Measurements from ENCODE around the gene MPND. TPM values are rescaled to one million over a fixed set of nuclear protein-coding genes. Genes with fewer than 3 reads are reported as not detected.

MPND gene
- total RNA-seq, 1 donor from 2014 or later = 21.9 TPM

DNA sequence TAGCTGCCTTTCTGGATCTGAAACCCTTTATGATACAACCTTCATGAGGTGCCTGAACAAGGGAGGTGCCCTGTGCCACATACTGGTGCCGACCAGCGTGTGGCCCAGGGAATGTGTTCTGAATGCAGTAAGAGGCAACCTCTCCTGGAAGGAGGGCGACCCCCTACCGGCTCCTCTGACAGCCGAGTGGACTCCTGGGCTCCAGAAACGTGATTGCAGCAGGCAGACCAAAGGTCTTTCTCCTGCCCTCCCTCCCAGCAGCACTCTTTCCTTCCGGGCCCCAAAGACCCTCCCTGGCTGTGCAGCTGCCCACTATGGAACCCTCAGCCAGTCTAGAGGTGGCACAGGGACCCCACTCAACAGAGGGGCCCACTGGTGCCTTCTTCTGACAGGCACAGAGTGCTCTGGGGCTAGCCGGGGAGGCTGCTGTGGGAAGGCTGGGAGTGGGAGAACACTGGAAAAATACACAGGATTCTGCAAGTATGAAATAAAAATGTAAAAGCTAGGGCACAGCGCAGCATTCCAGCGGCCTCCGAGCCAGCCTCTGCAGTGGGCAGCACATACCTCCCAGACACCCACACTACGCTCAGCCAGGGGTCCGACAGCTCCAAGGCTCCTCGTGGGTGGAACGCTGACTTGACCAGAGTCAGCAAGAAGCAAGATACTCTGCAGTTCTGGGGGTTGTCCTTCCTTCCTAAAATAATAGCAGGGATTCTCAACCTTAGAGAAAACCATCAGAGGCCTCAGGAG lies 42.1 kb downstream of the MPND start:
- TF ChIP-seq, protein P1, sequence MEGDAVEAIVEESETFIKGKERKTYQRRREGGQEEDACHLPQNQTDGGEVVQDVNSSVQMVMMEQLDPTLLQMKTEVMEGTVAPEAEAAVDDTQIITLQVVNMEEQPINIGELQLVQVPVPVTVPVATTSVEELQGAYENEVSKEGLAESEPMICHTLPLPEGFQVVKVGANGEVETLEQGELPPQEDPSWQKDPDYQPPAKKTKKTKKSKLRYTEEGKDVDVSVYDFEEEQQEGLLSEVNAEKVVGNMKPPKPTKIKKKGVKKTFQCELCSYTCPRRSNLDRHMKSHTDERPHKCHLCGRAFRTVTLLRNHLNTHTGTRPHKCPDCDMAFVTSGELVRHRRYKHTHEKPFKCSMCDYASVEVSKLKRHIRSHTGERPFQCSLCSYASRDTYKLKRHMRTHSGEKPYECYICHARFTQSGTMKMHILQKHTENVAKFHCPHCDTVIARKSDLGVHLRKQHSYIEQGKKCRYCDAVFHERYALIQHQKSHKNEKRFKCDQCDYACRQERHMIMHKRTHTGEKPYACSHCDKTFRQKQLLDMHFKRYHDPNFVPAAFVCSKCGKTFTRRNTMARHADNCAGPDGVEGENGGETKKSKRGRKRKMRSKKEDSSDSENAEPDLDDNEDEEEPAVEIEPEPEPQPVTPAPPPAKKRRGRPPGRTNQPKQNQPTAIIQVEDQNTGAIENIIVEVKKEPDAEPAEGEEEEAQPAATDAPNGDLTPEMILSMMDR (IDR thresholded peaks at IDR 0.05) = no peak
- Histone ChIP-seq H3K9me3 (no peaks in the 10 kb centered on the region), H3K4me3 (no peak overlapping the region), H3K27me3 (no peaks in the 10 kb centered on the region), H3K36me3 (peaks cover 0 to 5% of the 10 kb centered on the region in 2 donors), H3K27ac (no peak overlapping the region), H3K4me1 (peaks cover 20 to 24% of the 10 kb centered on the region in 2 donors)
- intact Hi-C loops (cut with DNase I) = no loop called here
- DNase-seq (ENCODE audit: low spot score in 2 of 2) = no peak

- TF ChIP-seq, protein P1 (IDR thresholded peaks at IDR 0.05) = no peak
- Histone ChIP-seq H3K27me3 (no peaks in the 10 kb centered on the region), H3K9me3 (no peaks in the 10 kb centered on the region), H3K27ac (no peak overlapping the region), H3K4me1 (peaks cover 26 to 32% of the 10 kb centered on the region in 2 donors), H3K36me3 (peaks cover 0 to 5% of the 10 kb centered on the region in 2 donors), H3K4me3 (no peak overlapping the region)
- intact Hi-C loops (cut with DNase I) = no loop called here
- DNase-seq (ENCODE audit: low spot score in 2 of 2) = no peak
Measured at GRCh38 chr19:4386041-4386782, 42.9 kb downstream of the MPND start.

DNA sequence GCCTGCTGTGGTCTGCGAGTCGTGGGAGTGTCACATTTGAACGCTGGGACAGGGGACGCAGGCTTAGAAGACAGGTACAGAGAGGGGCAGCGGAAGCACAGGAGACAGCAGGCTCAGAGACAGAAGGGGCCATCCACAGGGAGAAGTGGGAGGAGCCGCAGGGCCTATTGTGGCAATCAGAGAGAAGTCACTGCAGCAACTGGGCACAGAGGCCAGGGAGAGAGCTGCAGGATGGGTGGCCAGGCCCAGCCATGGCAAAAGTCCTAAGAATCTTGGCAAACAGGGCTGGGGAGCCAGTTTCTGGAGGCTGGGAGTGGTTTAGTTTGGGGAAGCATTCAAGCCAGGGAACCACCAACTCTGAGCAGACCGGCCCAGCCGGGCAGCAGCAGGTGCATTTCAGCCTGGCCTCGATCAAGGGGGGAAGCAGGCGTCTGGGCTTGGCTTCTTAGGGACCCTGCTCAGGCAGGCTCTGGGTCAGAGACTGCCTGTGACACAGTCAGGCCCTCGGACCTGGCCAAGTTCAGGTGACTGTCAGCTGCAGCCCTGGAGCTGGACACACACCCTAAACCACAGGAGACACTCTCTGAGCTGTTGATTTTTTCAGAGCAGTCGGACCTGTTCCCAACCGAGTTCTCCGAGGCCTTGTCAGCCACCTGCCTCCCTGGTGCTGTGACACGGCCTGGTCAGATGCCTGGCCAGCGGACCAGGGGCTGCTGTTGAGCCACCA lies 45.1 kb downstream of the MPND start:
- Histone ChIP-seq H3K4me3 (no peak overlapping the region), H3K27ac (peak overlapping the region; percentile 58 to 75), H3K36me3 (peaks cover 0 to 5% of the 10 kb centered on the region in 2 donors), H3K4me1 (peaks cover 35 to 44% of the 10 kb centered on the region in 2 donors), H3K27me3 (no peaks in the 10 kb centered on the region), H3K9me3 (no peaks in the 10 kb centered on the region)
- intact Hi-C loops (cut with DNase I) = no loop called here
- TF ChIP-seq, protein P1 (IDR thresholded peaks at IDR 0.05) = no peak
- DNase-seq (ENCODE audit: low spot score in 2 of 2) = no peak

GRCh38 chr19:4389064-4389375 lies 45.7 kb downstream of the MPND start:
- H3K9me3 ChIP-seq = no peaks in the 10 kb centered on the region
- peaks cover 35 to 46% of the 10 kb centered on the region in 2 donors for H3K4me1 ChIP-seq
- DNase-seq (ENCODE audit: low spot score in 2 of 2) = no peak
- TF ChIP-seq, protein P1 (IDR thresholded peaks at IDR 0.05) = no peak
- no peak overlapping the region for H3K4me3 ChIP-seq
- H3K27me3 ChIP-seq = no peaks in the 10 kb centered on the region
- intact Hi-C loops (cut with DNase I) = no loop called here
- H3K27ac ChIP-seq = peak overlapping the region; percentile 58 to 75
- H3K36me3 ChIP-seq = peaks cover 0 to 5% of the 10 kb centered on the region in 2 donors

DNA sequence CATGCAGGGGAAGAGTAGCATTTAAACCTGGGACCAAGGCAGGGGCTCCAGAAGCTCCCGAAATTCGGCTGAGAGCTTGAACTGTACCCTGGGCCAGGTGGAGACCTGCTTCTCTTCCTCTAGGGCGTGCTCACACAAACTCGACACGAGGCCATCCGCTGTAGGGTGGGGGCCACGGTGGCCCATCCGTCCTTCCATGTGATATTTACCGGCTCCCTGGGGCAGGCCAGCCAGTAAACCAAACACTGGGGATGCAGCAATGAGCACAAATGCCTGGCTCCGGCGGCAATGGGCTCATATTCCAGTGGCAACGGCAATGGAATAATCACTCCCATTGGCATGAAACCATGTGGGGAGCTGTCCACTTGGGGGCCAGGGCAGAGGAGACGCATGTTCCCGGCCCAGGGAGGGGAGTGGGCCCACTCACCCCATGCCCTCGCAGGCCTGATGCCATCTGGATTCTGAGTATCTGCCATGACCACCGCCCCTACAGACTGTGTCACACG lies 46.2 kb downstream of the MPND start:
- Histone ChIP-seq H3K9me3 (no peaks in the 10 kb centered on the region), H3K27me3 (no peaks in the 10 kb centered on the region), H3K4me1 (peaks cover 35 to 51% of the 10 kb centered on the region in 2 donors), H3K4me3 (peak overlapping the region in 1 of 2 donors; percentile 30), H3K36me3 (peaks cover 0 to 5% of the 10 kb centered on the region in 2 donors), H3K27ac (peak overlapping the region; percentile 63 to 75)
- intact Hi-C loops (cut with DNase I) = loop anchor here (2.0 kb wide), 1 partner anchor 13 kb away; no protein-coding TSS in a partner anchor
- no peak for DNase-seq (ENCODE audit: low spot score in 2 of 2)
- TF ChIP-seq, protein P1 (IDR thresholded peaks at IDR 0.05) = no peak

Data from ascending aorta (tissue), 2 donors.